SK-N-SH (cell line): ENCODE data around the gene SLC20A1. TPM values are rescaled to one million over a fixed set of nuclear protein-coding genes. Genes with fewer than 3 reads are reported as not detected.

Experiments
- CTCF ChIA-PET: fragments of 300-600, 350-600 bp; formaldehyde crosslinking; extraction: SDS; loops from one replicate; lab custom pipeline; 2021; lab: Yijun Ruan, JAX
- POLR2A ChIA-PET: fragments of 350-600 bp; sonication (Branson Sonifier 250); formaldehyde crosslinking; extraction: SDS; loops from one replicate; lab custom pipeline; 2020; ENCODE audit warnings: antibody characterized with exemption, inconsistent platforms; lab: Yijun Ruan, JAX
- DNase-seq: peaks from one replicate; pipeline ENCODE4 v3.0.0; 2012
- H2AFZ ChIP-seq: fragments of 200-600 bp; sonication (generic); 2 replicates; pipeline ENCODE4 v1.8.1; 2016; ENCODE audit warnings: antibody characterized with exemption, mild to moderate bottlenecking, low read depth
- H3F3A ChIP-seq: fragments of 200-600 bp; sonication (generic); replicated peaks from 2 replicates; pipeline ENCODE3; 2016; ENCODE audit warnings: antibody characterized with exemption, mild to moderate bottlenecking; ENCODE audit not compliant: insufficient read depth
- H3K27ac ChIP-seq, 2 experiments: fragments of 200-500 bp in 1 of 2; fragments of 200-600 bp in 1 of 2; sonication (Bioruptor generic) in 1 of 2; sonication (generic), shearing (Covaris generic) in 1 of 2; 2 replicates each; pipeline versions ENCODE4 v1.5.1 to v1.6.1; 2014 to 2016; ENCODE audit warnings: low read depth in 2 of 2, inconsistent platforms in 1 of 2, low read length in 1 of 2, mild to moderate bottlenecking in 1 of 2, mixed read lengths in 1 of 2
- H3K27me3 ChIP-seq: fragments of 200-600 bp; sonication (generic), shearing (Covaris generic); 2 replicates; pipeline ENCODE4 v1.6.1; 2016; ENCODE audit warnings: mixed run types; ENCODE audit not compliant: insufficient read depth
- H3K36me3 ChIP-seq, 2 experiments: fragments of 200-500 bp in 1 of 2; fragments of 200-600 bp in 1 of 2; sonication (Bioruptor generic) in 1 of 2; sonication (generic) in 1 of 2; replicated peaks in 1 of 2; 2 replicates each; pipeline versions ENCODE3 to v1.5.1; 2014 to 2016; ENCODE audit warnings: low read length in 1 of 2, mild to moderate bottlenecking in 1 of 2; ENCODE audit not compliant: insufficient read depth in 2 of 2, control insufficient read depth in 1 of 2
- H3K4me1 ChIP-seq, 2 experiments: fragments of 200-500 bp in 1 of 2; fragments of 200-600 bp in 1 of 2; sonication (Bioruptor generic) in 1 of 2; sonication (generic), shearing (Covaris generic) in 1 of 2; 2 replicates each; pipeline versions ENCODE4 v1.5.1 to v1.6.1; 2014 to 2016; ENCODE audit warnings: low read depth in 1 of 2, low read length in 1 of 2, mixed run types in 1 of 2; ENCODE audit not compliant: insufficient read depth in 2 of 2, control insufficient read depth in 1 of 2
- H3K4me2 ChIP-seq: fragments of 200-600 bp; sonication (generic), shearing (Covaris generic); 2 replicates; pipeline ENCODE4 v1.6.1; 2017; ENCODE audit warnings: mixed run types
- H3K4me3 ChIP-seq, 2 experiments: fragments of 200-500 bp in 1 of 2; fragments of 200-600 bp in 1 of 2; sonication (Bioruptor generic) in 1 of 2; sonication (generic), shearing (Covaris generic) in 1 of 2; 2 replicates each; pipeline versions ENCODE4 v1.5.1 to v1.8.1; 2014 to 2016; ENCODE audit warnings: low read depth in 2 of 2, inconsistent platforms in 1 of 2, low read length in 1 of 2, mild to moderate bottlenecking in 1 of 2, mixed read lengths in 1 of 2, moderate library complexity in 1 of 2
- H3K79me2 ChIP-seq: fragments of 200-600 bp; sonication (generic); 2 replicates; pipeline ENCODE4 v1.8.1; 2017; ENCODE audit warnings: mild to moderate bottlenecking; ENCODE audit not compliant: insufficient read depth
- H3K9ac ChIP-seq: fragments of 200-600 bp; sonication (generic); 2 replicates; pipeline ENCODE4 v1.6.1; 2017; ENCODE audit warnings: mixed run types
- H3K9me2 ChIP-seq: fragments of 200-600 bp; sonication (generic); 2 replicates; pipeline ENCODE4 v1.6.1; 2017; ENCODE audit warnings: mixed run types
- H3K9me3 ChIP-seq: fragments of 200-600 bp; sonication (generic); 2 replicates; pipeline ENCODE4 v1.6.1; 2017; ENCODE audit warnings: mixed run types, mild to moderate bottlenecking, moderate library complexity
- H4K20me1 ChIP-seq: fragments of 200-600 bp; sonication (generic); 2 replicates; pipeline ENCODE4 v1.6.1; 2017; ENCODE audit warnings: mild to moderate bottlenecking, mixed run types; ENCODE audit not compliant: insufficient read depth
- FOSL2 ChIP-seq: IDR thresholded peaks from 2 replicates; pipeline ENCODE4 v1.4.0; 2012; ENCODE audit warnings: low read depth, mild to moderate bottlenecking, moderate library complexity, borderline replicate concordance
- FOXM1 ChIP-seq: IDR thresholded peaks from 2 replicates; pipeline ENCODE4 v1.4.0; 2012; ENCODE audit warnings: low read depth, mild to moderate bottlenecking
- MEF2A ChIP-seq: IDR thresholded peaks from 2 replicates; pipeline ENCODE4 v1.4.0; 2012; ENCODE audit warnings: low read depth, borderline replicate concordance
- WGBS: methylation state at CpG from one replicate; pipeline ENCODE4 v1.1.6; 2017; ENCODE audit warnings: low lambda C conversion rate; 5-methylcytosine and 5-hydroxymethylcytosine counted together
- polyA plus RNA-seq, 3 experiments: library from polyadenylated mRNA; depleted of rRNA; stranded (reverse); fragments of >200 nt; gene quantifications; 2 replicates each; pipeline ENCODE4 v1.2.3, GENCODE V29; 2012
- TF ChIP-seq, protein P1 (sequence below): IDR thresholded peaks from 2 replicates; pipeline ENCODE4 v1.4.0; 2012; ENCODE audit warnings: low read depth
- TF ChIP-seq, protein P2 (sequence below): IDR thresholded peaks from 2 replicates; pipeline ENCODE4 v1.6.1; 2012; ENCODE audit warnings: mild to moderate bottlenecking, low read depth, low read length, moderate library complexity

The SLC20A1 gene
- polyA plus RNA-seq, 1 of the 3 experiments (the other 2 are of a cell fraction), result 56.3 TPM

DNA sequence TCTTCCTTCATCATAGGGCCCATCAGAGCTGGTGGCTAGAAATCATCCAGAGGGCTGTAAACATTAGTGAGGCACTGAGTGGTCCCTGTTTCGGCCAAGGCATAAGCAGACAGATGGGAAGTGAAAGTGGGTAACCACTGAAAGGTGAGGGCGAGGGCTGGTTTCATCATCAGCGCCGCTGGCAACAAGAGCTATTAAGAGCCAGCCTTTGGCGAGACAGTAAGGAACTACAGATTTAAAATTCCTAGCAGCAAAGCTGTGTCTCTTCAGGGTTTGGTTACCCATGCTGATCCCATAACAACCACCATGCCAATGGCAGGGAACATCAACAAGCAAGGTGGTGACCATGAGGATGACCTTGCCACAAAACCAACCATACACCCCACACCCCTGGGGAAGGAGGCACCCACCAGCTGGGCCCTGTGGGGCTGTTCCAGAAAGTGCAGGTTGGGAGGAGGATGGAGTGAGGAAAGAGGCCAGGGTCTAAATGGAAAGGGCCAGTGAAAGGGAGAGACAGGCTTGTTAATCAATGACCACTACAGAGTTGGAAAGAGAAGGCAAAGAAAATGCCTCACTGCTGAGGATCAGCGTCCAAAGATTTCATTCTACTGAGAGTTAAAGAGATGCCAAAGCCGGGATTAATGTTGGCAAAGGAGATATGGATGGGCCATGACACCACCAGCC lies 9.0 kb upstream of the SLC20A1 start:
- no peak overlapping the region for H3K4me3 ChIP-seq
- no peak for DNase-seq
- H4K20me1 ChIP-seq, result no peaks in the 10 kb centered on the region
- H3K4me2 ChIP-seq, result no peak overlapping the region
- no peak overlapping the region for H3K27ac ChIP-seq
- peaks cover 3 to 21% of the 10 kb centered on the region in 2 experiments; a peak in 3 of 4 replicates for H3K4me1 ChIP-seq
- no peak overlapping the region for H3K9ac ChIP-seq
- H3F3A ChIP-seq, result peaks cover 27% of the 10 kb centered on the region
- ChIA-PET CTCF (interaction anchor here (0.7 to 15.2 kb wide), 2 partner anchors 23 to 90 kb away, joined by 3 to 179 read pairs; no protein-coding TSS in a partner anchor), POLR2A (no interaction called here)
- no peaks in the 10 kb centered on the region for H3K27me3 ChIP-seq
- H3K36me3 ChIP-seq, result no peaks in the 10 kb centered on the region
- no peaks in the 10 kb centered on the region for H3K9me2 ChIP-seq
- no peaks in the 10 kb centered on the region for H3K9me3 ChIP-seq
- no peaks in the 10 kb centered on the region for H3K79me2 ChIP-seq
- TF ChIP-seq, protein P1, sequence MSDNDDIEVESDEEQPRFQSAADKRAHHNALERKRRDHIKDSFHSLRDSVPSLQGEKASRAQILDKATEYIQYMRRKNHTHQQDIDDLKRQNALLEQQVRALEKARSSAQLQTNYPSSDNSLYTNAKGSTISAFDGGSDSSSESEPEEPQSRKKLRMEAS, result no peak
- H2AFZ ChIP-seq, result no peak overlapping the region
- WGBS, result 85% methylated on average over 7 of the region's 7 CpGs

DNA sequence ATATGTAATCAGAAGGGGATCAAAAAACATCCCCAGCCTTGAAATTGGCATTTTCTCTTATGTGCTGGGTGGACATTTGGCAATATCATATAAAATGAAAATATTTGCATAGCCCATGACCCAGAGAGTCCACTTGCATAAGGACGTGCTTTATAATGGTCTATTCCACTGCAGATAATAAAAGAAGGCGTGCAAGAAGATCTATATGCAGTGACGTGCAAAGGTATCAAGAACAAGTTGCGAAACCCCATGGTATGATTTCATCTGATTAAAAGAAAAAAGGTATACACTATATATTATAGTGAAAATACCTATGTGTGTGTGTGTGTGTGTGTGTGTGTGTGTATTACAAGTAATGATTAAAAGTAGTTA lies 8.5 kb upstream of the SLC20A1 start:
- H3K27me3 ChIP-seq, result no peaks in the 10 kb centered on the region
- H3K9ac ChIP-seq, result no peak overlapping the region
- H4K20me1 ChIP-seq, result no peaks in the 10 kb centered on the region
- peaks cover 31% of the 10 kb centered on the region for H3F3A ChIP-seq
- WGBS, result 98% methylated on average over 4 of the region's 4 CpGs
- H3K4me1 ChIP-seq, result peaks cover 3 to 24% of the 10 kb centered on the region in 2 experiments; a peak in 3 of 4 replicates
- no peak overlapping the region for H2AFZ ChIP-seq
- no peak overlapping the region for H3K27ac ChIP-seq
- H3K9me3 ChIP-seq, result no peaks in the 10 kb centered on the region
- no peaks in the 10 kb centered on the region for H3K36me3 ChIP-seq
- H3K9me2 ChIP-seq, result no peaks in the 10 kb centered on the region
- H3K4me2 ChIP-seq, result no peak overlapping the region
- TF ChIP-seq FOXM1, result no peak
- no peak overlapping the region for H3K4me3 ChIP-seq
- ChIA-PET CTCF (interaction anchor here (1.4 to 15.2 kb wide), 2 partner anchors 37 to 89 kb away, joined by 5 to 179 read pairs; no protein-coding TSS in a partner anchor), POLR2A (no interaction called here)
- H3K79me2 ChIP-seq, result no peaks in the 10 kb centered on the region
- DNase-seq, result no peak

DNA sequence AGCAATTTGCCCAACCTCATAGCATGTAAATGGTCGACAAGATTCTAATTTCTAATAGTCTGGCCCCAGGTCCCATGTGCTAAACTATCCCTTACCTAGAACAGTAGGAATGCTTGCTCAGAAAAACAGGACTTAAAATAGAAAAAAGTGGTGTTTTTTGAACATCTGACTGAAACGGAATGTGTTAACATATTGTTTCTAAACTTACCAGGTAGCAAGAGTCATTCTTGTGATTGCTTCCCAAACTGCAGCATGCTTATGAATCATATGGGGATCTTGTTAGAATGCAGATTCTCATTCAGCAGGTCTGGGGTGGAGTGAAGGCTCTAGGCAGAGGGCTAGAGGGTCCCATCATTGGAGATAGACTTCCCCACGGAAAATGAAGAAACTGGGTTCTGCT lies 5.8 kb upstream of the SLC20A1 start:
- Histone ChIP-seq H4K20me1 (no peaks in the 10 kb centered on the region), H3K27ac (peak overlapping the region; percentile 56 to 93; a peak in 3 of 4 replicates), H3K79me2 (peaks cover 14% of the 10 kb centered on the region; the same call in 1 of the 2 replicates), H3K4me1 (peaks cover 8 to 36% of the 10 kb centered on the region in 2 experiments), H3K27me3 (no peaks in the 10 kb centered on the region), H3F3A (peaks cover 32% of the 10 kb centered on the region), H3K4me2 (peak overlapping the region; percentile 64), H2AFZ (peak overlapping the region; percentile 62; the same call in 1 of the 2 replicates), H3K9me2 (no peaks in the 10 kb centered on the region), H3K9me3 (no peaks in the 10 kb centered on the region), H3K4me3 (no peak overlapping the region), H3K9ac (no peak overlapping the region; the same call in 1 of the 2 replicates), H3K36me3 (no peaks in the 10 kb centered on the region)
- peak; percentile 16; the same call in 1 of the 2 replicates for TF ChIP-seq FOSL2
- TF ChIP-seq, protein P2, sequence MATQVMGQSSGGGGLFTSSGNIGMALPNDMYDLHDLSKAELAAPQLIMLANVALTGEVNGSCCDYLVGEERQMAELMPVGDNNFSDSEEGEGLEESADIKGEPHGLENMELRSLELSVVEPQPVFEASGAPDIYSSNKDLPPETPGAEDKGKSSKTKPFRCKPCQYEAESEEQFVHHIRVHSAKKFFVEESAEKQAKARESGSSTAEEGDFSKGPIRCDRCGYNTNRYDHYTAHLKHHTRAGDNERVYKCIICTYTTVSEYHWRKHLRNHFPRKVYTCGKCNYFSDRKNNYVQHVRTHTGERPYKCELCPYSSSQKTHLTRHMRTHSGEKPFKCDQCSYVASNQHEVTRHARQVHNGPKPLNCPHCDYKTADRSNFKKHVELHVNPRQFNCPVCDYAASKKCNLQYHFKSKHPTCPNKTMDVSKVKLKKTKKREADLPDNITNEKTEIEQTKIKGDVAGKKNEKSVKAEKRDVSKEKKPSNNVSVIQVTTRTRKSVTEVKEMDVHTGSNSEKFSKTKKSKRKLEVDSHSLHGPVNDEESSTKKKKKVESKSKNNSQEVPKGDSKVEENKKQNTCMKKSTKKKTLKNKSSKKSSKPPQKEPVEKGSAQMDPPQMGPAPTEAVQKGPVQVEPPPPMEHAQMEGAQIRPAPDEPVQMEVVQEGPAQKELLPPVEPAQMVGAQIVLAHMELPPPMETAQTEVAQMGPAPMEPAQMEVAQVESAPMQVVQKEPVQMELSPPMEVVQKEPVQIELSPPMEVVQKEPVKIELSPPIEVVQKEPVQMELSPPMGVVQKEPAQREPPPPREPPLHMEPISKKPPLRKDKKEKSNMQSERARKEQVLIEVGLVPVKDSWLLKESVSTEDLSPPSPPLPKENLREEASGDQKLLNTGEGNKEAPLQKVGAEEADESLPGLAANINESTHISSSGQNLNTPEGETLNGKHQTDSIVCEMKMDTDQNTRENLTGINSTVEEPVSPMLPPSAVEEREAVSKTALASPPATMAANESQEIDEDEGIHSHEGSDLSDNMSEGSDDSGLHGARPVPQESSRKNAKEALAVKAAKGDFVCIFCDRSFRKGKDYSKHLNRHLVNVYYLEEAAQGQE, result no peak
- no peak for TF ChIP-seq MEF2A
- 61% methylated on average over 3 of the region's 3 CpGs for WGBS
- DNase-seq, result no peak
- ChIA-PET POLR2A (no interaction called here), CTCF (interaction anchor here (0.8 to 2.2 kb wide), 2 partner anchors 51 to 87 kb away, joined by 3 to 11 read pairs; no protein-coding TSS in a partner anchor)
